GM19099 (cell line): Measurements from ENCODE around the gene ESM1.

ENCODE experiments used
- POLR2A ChIP-seq: IDR thresholded peaks from 3 replicates; pipeline ENCODE4 v1.6.1; 2011; ENCODE audit warnings: low read depth; ENCODE audit not compliant: insufficient read length; ENCODE audit errors: extremely low read depth

The ESM1 gene

DNA sequence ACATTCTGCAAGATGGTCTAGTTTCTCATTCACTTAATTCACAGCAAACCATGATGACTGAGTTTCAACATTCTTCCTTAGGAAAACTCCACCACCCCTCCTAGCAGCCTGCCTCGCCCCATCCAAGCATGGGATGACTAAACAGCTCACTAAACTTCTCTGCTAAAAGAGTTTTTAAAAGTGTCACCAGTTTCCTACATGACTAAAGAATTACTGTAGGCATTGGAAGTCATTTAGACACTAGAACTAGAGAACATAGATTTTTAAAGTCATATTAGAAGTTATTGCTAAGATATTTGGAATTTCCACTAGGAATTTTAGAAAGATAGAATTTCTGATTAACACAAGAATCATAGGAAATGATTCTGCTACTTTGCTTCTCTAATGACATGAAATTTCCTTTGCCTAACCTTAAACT is 5.5 kb upstream of the ESM1 start:
- no peak for TF ChIP-seq POLR2A

DNA sequence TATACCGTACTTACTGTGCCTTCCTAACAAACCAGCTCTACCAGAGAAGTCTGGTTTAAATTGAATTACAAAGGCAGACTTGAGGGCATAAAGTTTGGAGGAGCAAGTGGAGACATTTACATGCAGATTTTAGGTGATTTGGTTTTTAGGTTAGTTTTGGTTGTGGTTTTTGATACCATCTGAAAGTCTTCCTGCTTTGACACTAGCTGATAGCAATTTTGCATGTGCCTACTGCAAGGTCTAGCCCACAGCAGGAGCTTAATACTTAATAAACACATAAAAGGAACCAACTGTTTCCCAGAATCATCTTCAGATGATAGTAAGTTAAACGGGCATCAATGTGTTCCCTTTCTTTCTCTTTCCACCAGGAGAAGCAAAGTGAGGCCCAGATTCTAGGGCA is 3.4 kb upstream of the ESM1 start:
- TF ChIP-seq POLR2A, result no peak

DNA sequence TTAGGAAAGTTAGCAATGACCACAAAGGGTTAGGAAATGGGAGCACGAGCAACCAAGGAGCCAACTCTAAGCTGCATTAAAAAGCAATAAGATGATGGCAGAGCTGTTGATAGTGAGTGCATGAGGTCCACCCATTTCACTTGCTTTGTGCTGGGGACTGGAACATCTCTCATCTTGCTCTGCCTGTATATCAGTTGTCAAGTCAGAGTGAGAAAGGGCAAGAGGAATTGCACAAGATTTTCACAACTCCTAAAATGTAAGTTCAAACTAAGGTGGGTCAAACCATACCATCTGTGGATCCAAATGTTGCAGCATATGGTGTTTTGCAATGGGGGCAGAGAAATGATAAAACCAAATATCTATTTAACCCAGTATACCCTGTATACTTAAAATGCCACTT is 2.8 kb upstream of the ESM1 start:
- no peak for TF ChIP-seq POLR2A

DNA sequence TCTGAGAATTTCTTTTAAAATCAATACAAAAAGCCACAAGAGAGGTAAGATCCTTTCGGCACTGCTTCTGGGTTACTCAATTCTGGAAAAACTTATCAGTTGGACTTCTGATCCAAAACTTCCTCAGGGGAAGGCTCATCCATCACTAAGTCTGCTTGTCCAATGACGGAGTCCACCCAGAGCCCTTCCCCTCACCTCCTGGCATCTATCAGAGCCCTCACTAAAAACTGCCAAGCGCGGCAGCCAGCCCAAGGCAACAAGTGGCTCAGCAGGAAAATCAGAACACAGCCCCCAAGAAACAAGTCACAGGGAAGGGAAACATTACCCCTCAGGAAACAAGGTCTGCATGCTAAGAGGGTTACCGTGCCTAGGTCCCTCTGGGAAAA is 869 bp upstream of the ESM1 start:
- no peak for TF ChIP-seq POLR2A

DNA sequence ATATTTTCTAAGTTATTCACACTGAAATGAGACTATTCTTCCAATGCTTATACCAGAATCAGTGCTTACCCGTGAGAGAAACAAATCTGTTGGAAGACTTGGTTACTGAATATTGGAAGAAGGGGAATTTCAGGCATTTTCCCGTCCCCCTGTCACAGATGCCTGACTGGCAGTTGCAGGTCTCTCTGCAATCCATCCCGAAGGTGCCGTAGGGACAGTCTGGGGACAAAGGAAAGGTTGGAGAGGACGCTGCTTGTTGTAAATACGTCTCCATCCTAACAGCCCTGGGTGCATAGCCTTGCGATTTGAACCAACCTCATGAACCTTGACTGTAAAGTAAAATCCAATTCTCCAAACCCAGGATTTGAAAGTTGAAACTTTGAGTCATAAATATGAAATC is 3.5 kb downstream of the ESM1 start:
- no peak for TF ChIP-seq POLR2A

DNA sequence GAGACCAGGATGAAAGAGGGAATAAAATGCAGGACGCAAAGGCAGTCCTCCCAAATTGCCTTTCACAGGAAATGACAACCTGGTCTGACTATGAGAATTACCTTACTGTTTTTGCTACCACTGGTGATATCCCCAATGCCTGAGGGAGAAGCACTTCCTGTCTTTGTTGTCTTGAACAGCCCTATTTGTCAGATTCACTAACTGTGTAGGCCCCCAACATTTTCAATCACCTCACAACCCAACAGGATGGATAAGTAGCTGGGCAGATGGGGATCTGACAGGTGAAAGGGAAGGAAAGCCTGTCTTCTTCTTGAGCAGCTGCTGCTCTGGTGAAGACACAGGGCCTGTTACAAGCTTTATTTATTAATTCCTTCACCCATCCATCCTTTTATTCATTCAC is 9.7 kb downstream of the ESM1 start:
- TF ChIP-seq POLR2A, result no peak

DNA sequence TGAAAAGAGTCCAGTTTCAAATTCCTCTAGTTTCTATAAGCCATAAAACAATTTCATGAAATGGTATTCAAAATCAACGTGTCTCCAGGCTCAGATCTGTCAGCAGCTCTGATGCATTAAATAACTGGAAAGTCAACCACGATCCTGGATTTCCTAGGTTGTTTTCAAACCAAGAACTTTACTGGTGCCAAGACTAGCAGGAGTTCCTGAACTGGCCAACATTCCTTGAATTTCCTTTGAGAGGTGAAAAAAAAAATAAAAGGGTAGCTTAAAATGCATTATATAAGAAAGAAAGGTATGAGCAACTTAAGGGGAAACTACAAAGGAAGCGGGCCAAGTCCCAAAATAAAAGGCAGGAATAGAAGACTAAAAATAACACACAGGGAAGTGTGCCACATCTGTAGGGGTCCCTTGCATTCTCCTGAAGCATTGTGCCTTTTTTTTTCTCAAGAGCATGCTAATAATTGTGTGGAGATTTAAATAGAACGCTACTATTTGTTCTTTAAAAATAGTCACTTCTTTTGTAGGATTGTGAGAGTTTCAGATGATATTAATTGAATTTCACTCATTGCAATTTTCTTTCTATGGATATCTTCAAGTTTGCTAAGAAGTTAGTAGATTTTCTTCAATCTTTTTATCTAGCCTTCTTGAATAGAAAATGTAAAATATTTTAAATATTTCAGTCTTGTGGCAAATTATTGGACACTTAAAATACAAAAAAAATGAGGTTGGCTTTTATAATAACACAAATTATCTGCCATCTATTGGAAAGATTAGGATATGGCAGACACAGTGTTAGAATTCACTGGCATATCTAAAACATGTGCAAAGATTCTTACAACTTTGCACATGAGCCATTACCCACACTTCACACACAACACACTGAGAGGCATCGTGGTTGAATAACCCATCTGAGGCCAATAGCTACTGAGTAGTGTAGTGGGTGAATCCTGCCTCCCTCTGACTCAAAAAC is 15.3 kb downstream of the ESM1 start:
- TF ChIP-seq POLR2A, result no peak

DNA sequence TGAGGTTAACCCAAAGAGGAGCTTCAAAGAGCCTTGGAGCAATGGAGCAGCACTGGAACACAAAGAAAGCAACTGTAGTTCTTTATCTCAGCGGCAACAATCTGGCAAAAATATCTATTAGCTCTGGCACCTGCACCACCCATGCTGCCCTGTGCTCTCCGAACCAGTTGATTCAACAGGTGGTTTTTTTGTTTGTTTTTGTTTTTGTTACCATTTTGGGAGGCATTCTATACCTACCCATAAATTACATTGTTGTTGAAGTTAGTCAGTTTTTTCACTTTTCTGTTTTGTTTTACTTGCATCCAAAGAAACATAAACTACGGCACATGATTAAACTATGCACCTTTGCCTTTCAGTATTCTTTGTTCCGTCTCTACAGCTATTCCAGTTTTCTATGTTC is 16.2 kb downstream of the ESM1 start:
- TF ChIP-seq POLR2A, result no peak

DNA sequence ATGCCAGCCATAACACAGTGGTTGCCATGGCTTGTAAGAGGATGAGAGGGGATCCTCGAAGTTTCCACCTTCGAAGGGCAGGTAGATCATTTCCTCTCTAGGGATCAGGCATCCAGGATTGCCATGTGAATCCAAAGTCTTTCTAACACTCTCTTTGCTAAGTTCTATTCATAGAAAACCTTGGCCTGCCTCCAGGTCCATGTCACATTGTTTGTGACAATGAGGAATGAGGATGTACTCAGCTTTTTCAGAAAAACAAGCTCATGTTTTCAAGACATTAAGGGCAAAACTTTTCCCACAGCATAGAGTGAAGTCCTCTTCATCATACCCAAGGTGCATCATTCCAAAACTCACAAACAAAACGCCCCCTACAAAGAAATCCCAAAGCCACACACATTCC is 19.6 kb downstream of the ESM1 start:
- no peak for TF ChIP-seq POLR2A

DNA sequence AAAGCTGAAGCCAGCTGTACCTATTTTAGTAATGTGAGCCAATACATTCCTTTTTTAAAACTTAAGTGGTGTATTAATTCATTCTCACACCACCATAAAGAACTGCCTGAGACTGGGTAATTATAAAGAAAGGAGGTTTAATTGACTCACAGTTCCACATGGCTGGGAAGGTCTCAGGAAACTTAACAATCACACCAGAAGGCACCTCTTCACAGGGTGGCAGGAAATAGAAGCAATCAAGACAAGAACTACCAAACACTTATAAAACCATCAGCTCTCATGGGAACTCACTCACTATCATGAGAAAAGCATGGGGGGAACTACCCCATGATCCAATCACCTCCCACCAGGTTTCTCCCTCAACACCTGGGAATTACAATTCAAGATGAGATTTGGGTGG is 21.0 kb downstream of the ESM1 start:
- no peak for TF ChIP-seq POLR2A

DNA sequence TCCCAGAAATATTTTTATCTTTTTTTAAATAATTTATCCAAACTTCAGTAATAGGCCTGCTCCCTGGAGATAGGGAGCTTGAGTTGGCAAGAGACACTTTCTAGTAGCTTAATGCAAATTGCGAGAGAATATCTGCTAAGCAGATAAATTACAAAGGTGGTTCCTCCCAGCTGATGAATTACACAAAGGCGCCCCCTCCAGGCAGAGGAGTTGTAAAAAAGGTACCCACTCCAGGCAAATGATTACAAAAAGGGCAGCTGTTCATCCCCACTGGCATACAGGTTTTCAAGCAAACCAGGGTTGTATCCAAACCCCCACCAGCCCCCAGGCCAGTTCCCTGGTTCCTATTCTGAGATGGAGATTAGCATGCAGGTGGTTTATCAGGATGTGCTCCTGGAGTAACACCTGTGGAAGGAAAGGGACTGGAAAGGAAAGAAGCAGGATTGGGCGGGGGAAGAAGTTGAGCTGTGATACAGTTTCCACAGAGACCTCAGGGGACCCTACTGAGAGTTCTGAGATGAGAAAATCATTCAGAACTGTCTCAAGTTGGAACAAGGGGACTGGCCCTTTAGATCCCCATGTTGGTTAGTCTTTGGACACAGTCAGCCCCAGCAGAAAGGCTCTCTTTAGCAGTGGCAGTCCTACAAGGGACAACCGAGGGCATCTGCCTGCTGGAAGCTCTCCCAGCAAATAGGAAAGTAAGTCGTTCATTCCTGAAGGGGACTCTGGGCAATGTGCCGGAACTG is 25.5 kb downstream of the ESM1 start:
- no peak for TF ChIP-seq POLR2A

DNA sequence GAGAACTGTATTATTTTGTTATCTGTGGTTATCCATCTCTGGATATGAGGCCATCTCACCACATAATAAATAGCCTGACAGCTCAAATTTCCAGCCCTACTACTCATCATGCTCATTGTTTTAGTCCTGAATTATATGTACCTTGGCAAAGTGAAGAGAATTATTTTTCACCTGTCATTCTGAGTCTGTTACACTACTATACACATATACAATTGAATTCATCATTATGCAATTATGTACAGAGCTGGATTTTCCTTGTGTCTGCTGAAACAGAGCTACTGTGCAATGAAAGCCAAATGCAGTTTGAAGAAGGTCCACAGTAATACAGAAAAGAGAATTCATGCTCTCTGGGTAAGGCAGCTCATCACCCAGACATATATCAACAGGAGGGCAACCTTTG is 28.5 kb downstream of the ESM1 start:
- TF ChIP-seq POLR2A, result no peak

DNA sequence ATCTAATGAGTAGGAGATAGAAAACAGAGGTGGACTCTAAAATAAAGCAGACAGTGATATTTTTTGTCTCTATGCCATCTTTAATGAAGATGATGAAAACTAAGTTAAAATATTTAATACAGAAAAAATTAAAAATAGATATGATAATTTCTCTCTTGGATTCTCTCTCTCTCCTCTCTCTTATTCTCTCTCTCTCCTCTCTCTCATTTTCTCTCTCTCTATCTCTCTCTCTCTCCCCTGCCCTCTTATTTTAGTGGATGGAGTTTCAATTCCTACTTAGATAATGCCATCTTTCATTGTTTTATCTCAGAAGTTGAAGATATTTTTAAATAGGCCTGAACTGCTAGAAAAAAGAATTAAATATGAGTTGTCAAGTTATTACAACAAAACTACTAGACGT is 38.2 kb downstream of the ESM1 start:
- no peak for TF ChIP-seq POLR2A

DNA sequence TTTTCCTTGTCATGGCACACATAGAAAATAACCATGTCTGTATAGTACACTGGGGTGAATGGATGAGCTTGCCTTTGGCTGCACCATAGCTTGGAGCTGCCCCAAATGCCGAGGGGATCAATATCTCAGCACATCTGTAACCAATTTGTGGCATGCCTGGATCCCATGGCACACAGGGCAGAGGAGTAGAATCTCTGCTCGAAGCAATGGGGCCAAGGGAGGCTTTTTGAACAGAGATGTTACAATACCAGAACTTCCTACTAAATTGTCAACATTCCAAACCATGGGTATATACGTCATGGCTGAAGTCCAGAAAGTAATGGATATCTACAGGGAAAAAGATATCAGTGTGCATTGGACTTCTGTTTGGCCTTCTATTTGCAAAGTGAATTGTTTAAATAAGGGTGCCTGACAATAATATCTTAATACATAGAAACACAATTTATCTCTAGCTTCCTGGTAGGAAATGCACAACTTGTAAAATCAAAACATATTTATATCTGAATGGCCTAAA is 39.0 kb downstream of the ESM1 start:
- TF ChIP-seq POLR2A, result no peak

DNA sequence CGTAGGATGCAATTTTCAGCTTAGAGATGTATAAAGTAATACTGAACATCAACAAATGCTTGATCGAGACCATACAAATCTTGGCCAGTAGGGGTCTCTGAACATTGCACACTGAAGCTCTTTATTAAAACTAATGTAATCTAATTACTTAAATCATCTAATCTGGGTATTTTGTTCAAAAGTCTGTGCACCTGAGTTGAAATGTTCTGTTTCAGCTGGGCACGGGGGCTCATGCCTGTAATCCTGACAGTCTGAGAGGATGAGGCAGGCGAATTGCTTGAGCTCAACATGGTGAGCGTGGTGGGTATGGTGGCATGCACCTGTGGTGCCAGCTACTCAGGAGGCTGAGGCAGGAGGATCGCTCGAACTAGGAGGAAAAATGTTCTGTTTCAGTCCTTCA is 41.0 kb downstream of the ESM1 start:
- no peak for TF ChIP-seq POLR2A

DNA sequence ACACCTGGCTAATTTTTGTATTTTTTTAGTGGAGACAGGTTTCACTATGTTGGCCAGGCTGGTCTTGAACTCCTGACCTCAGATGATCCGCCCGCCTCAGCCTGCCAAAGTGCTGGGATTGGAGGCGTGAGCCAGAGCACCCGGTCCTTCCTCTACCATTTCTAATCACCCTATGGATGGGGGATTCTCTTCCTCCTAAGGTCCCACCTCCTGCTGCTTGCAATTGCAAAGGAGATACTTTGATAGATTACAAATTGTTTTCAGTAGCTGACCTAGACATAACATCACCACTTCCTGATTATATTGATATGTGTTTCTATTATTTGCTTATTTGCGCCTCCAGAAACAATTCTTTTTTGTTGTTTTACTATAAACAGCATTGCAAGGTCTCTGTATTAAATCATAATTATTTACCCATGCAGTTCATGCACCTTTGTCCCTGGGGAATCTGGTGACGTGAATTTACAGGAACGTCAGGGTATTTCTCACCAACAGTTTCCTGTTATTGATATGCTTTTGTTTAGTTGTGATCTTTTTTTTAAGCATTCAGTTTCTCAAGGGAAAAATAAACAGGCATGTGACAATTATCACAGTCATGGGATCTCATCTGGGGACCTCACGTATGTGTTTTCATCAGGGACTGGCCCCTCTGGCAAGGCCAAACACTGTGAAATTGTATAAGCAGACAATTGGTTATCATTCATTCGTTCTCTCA is 43.2 kb downstream of the ESM1 start:
- no peak for TF ChIP-seq POLR2A

DNA sequence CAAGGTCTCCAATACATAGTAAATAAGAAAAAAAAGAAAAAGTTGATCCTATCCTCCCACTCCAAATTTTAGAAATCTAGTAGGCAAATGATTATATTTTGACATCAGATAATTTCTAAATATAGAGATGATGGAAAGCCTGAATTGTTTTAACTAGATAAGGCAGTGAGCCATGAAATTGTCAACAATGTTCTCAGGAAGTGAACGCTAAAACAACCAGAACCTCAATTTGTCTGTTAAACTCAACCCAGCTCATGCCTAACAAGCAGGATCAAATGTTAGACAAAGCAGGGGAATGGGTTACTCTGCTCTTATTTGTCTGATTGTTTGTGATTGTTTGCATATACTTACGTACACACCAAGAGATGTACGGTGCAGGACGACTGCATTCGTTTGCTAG is 49.2 kb downstream of the ESM1 start:
- TF ChIP-seq POLR2A, result no peak
